ENCODE data around the gene DDX41. TPM values are rescaled to one million over a fixed set of nuclear protein-coding genes. Genes with fewer than 3 reads are reported as not detected.

Gene DDX41
- polyA plus RNA-seq, 1 donor, result 94.7 TPM

DNA sequence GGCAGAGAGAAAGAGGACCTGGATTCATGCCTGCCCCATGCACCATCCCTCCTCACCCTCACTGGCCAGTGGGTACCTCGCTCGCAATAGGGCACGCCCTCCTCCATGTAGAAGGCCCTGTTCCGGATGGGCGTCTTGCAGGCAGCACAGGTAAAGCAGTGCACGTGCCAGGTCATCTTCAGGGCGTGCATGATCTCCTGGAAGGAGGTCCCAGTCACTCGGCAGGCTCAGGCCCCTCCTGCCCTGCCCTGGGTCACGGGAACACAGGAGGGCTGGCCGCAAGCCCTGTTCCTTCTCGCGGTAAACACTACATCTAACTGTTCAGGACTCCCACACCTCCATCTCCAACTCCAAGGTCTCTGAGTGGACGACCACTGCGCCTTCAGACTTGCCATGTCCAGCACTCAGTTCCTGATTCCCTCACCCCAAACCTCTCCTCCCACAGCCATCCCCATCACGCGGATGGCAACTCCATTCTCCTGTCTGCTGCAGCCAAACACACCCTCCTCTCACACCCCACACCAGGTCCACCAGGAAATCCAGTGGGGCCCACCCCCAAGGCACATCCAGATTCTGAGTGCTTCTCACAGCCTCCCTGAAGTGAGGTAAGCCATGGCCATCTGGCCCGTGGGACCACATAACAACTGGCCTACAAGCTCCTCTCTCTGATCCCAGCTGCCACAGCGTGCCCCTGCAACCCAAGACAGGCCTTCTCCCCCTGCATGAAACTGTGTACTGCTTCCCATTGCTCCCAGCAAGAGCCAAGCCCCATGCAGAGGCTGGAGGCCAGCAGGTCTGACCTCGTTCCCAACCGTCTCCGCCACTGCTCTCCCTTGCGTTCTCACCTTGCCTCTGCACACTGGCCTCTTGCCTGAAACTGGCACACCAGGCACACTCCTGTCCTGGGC, 32.5 kb downstream of the DDX41 start:
- no peak for DNase-seq

GRCh38 chr5:177483042-177483441, 33.7 kb downstream of the DDX41 start:
- DNase-seq, result no peak

GRCh38 chr5:177482359-177482795, 34.4 kb downstream of the DDX41 start:
- DNase-seq, result no peak

DNA sequence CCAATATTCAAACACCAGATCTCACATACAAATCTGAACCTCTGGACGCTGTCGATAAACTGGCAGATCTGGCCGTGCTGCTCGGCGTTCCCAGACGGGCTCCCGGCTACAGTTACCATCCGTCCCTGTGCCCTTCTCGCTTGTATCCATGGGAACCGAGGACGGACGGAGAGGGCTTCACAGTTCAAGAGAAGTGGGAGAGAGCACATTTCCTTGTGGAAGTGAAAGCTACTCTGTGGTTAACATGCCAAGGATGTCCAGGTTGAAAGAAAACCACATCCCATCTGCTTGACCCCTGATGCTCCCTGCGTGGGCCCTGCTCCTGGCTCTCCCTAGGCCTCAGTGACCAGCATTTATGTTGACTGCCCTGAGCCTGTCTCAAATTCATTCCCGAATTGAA, 37.0 kb downstream of the DDX41 start:
- no peak for DNase-seq

- no peak for DNase-seq
Observed at GRCh38 chr5:177478711-177479646, 37.8 kb downstream of the DDX41 start.

DNA sequence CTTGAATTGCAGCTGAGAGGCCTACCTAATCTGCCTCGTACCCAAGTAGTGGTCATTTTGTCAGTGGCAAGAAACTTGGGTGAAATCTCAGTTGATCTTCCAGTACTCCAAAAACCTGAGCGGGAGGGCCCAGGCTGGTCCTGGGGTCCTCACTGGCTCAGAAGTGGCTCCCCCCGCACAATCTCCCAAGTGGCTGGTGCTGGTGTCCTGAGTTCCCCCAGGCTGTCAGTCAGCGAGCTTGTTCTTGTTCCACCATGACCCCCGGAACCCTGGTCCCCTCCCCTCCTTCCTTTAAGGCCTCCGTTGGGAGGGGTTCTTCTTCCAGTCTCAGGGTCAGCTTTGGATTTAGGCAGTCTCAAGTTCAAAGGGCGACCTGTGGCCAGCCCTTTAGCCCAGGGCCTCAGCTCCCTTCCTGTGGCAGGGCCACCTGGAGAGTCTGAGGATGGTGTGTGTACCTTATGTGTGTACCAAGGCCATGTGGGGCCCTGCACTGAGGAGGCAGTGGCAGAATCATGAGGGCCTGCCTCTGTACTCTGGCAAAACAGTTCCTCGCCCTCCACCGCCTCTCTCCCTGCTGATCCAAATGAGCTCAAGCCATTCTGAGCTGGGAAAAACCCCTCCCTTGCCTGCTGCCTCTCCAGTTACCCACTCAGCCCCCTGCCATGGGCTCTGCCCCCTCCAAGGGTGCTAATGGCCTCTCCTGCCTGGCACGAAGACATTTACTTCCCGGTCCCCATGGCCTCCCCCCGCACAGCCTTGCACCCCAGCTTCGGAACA, 38.9 kb downstream of the DDX41 start:
- DNase-seq, result no peak

- DNase-seq, result no peak
Observed at GRCh38 chr5:177476531-177477233, 40.1 kb downstream of the DDX41 start.

GRCh38 chr5:177475563-177476427, 41.0 kb downstream of the DDX41 start:
- no peak for DNase-seq

GRCh38 chr5:177474846-177475562, 41.8 kb downstream of the DDX41 start:
- DNase-seq, result no peak

- no peak for DNase-seq
Observed at GRCh38 chr5:177474002-177474476, 42.7 kb downstream of the DDX41 start.

- no peak for DNase-seq
Observed at GRCh38 chr5:177473443-177474001, 43.2 kb downstream of the DDX41 start, which contains the start of gene DBN1. DBN1 (minus strand) TSS chr5:177473634; CDS start chr5:177473521, 113 bp downstream.

DNA sequence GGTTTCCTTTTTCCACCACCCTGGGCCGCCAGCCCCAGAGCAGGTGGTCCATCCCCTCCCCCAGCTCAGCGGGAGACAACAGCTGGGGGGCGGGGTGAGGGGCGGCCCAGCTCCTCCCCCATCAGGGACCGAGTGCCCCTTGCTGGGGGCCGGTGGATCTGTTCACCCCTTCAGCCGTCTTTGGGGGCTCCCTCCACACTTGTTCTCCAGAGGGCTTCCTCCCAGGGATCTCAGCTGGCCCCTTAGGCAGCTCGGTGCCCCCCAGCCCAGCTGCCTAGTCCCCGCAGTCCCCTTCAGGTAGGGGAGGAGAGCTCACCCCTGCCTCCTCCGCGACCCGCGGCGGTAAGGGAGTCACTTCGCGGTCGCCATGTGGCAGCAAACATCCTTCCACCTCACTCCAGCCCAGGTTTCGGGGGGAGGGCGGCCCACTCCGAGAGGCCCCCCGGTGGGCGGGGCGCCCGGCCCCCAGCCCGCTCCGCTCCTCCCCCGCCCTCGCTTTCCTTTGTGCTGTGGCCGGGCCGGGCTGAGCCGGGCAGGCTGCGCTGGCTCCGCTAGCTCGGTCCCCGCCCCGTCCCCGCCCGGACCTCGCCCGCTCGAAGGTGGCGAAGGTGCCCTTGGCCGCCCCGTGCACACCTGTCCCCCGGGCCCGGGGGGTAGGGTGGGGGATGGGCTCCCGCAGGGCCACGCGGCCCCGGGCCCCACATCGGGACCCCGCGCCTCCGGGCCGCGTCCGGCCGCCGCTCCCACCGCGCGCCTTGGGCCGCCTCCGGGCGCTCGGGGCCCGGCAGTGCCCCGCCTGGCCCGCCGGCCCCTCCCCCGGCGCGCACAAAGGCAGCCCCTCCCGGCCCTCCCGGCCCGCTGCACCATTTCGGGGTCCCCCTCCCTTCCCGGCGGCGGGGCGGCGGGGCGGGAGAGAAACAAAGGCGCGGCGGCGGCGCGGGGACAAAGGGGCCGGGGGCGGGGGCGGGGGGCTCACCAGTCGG, 44.0 kb downstream of the DDX41 start:
- DNase-seq, result no peak

- DNase-seq, result no peak
Observed at GRCh38 chr5:177471610-177472356, 45.0 kb downstream of the DDX41 start.

DNA sequence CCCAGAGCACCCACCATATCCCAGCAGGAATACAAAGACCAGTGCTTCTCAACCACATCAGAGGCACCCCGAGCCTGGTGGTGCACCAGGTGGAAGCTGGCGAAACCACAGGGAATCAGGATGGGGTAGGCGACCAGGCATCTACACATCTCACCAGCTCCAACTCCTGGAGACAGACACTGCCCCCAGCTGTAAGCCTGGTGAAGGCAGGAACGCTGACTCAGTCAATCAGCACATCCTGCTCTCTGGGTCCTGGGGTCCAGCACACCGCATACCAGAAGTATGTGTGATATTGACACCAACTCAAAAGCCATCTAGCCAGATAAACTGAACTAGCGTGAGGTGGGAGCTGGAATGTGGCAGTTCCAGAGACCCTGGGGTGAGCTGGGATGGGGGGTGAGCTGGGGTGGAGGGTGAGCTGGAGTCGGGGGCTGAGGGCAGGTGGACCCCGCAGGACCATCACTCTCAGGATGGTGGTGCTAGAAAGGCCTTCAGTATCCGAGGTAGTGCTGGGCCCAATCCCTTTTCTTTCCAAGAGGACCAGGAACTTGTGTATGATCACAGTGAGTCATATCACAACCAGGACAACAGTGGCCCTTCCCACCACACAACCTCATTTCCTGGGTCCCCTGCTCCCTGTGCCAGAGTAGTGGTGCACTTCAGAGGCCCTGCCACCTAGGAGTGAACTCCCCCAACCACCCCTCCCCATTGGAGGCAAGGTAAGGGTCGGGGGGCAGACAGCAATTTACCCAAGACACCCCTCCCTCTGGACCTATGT, 45.8 kb downstream of the DDX41 start:
- no peak for DNase-seq

GRCh38 chr5:177469750-177470525, 46.8 kb downstream of the DDX41 start:
- no peak for DNase-seq
